ENCODE measurements around the gene ETS1. TPM values are rescaled to one million over a fixed set of nuclear protein-coding genes. Genes with fewer than 3 reads are reported as not detected.

The ETS1 gene
- total RNA-seq, 1 donor from 2014 or later: 0.54 TPM

GRCh38 chr11:128462189-128462588 lies 125.2 kb downstream of the ETS1 start:
- Histone ChIP-seq H3K36me3 (no peaks in the 10 kb centered on the region), H3K9me3 (ENCODE audit: low read depth) (no peaks in the 10 kb centered on the region), H4K20me1 (ENCODE audit: low read depth) (no peaks in the 10 kb centered on the region), H3K4me2 (no peak overlapping the region), H3F3A (ENCODE audit: low read depth) (no peaks in the 10 kb centered on the region), H3K4me3 (no peak overlapping the region), H2AFZ (replicated peaks) (no peak overlapping the region), H3K4me1 (peaks cover 9% of the 10 kb centered on the region), H3K9ac (no peak overlapping the region), H3K27ac (no peak overlapping the region), H3K27me3 (no peaks in the 10 kb centered on the region), H3K79me2 (ENCODE audit: low read depth) (no peaks in the 10 kb centered on the region)
- no peak overlapping the region for H3K27ac Mint-ChIP-seq
- TF ChIP-seq EZH2phosphoT487 (IDR thresholded peaks at IDR 0.05) (no peak), EZH2 (IDR thresholded peaks at IDR 0.05) (no peak), CTCF (IDR thresholded peaks at IDR 0.05) (no peak)
- no peak overlapping the region for H3K4me3 Mint-ChIP-seq
- no peak for DNase-seq (ENCODE audit: low spot score)
- H3K9me3 Mint-ChIP-seq: no peaks in the 10 kb centered on the region
- H3K36me3 Mint-ChIP-seq: peaks cover 4% of the 10 kb centered on the region
- H3K27me3 Mint-ChIP-seq (ENCODE audit: insufficient read depth, low read depth): no peaks in the 10 kb centered on the region
- H3K4me1 Mint-ChIP-seq: peaks cover 10% of the 10 kb centered on the region

DNA sequence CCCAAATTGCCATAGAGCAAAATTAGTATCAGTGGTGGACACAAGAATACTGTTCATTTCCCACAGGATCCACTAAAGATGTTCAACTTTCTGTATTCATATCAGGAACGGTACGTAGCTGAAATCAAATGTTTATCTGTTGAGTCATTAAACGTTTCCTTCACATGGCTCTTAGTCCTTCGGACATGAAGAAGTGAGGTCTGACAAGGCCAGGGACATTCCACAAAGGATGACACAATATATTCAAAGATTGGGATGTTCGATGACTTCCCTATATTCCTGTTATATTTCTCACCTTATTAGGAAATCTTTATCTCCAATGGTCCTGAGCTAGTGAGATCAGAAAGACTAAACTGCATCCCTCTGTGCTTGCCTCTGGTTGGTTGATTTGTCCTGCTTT lies 129.0 kb downstream of the ETS1 start:
- peaks cover 5% of the 10 kb centered on the region for H3K4me1 Mint-ChIP-seq
- H3K36me3 Mint-ChIP-seq: no peaks in the 10 kb centered on the region
- TF ChIP-seq EZH2phosphoT487 (IDR thresholded peaks at IDR 0.05): no peak
- TF ChIP-seq CTCF (IDR thresholded peaks at IDR 0.05): no peak
- no peak for TF ChIP-seq EZH2 (IDR thresholded peaks at IDR 0.05)
- Histone ChIP-seq H3F3A (ENCODE audit: low read depth) (no peaks in the 10 kb centered on the region), H3K4me1 (peaks cover 8% of the 10 kb centered on the region), H3K9me3 (ENCODE audit: low read depth) (no peaks in the 10 kb centered on the region), H3K36me3 (no peaks in the 10 kb centered on the region), H3K4me3 (no peak overlapping the region), H3K9ac (no peak overlapping the region), H4K20me1 (ENCODE audit: low read depth) (no peaks in the 10 kb centered on the region), H2AFZ (replicated peaks) (no peak overlapping the region), H3K27me3 (no peaks in the 10 kb centered on the region), H3K27ac (no peak overlapping the region), H3K4me2 (no peak overlapping the region), H3K79me2 (ENCODE audit: low read depth) (no peaks in the 10 kb centered on the region)
- no peak for DNase-seq (ENCODE audit: low spot score)
- no peak overlapping the region for H3K27ac Mint-ChIP-seq
- H3K9me3 Mint-ChIP-seq: no peaks in the 10 kb centered on the region
- H3K4me3 Mint-ChIP-seq: no peak overlapping the region
- H3K27me3 Mint-ChIP-seq (ENCODE audit: insufficient read depth, low read depth): no peaks in the 10 kb centered on the region

- H3K4me1 ChIP-seq: peaks cover 4% of the 10 kb centered on the region
- no peaks in the 10 kb centered on the region for H3K9me3 Mint-ChIP-seq
- no peaks in the 10 kb centered on the region for H3K9me3 ChIP-seq (ENCODE audit: low read depth)
- no peaks in the 10 kb centered on the region for H3K36me3 ChIP-seq
- H3K4me3 Mint-ChIP-seq: no peak overlapping the region
- H3K27ac ChIP-seq: no peak overlapping the region
- peaks cover under 1% of the 10 kb centered on the region for H3K4me1 Mint-ChIP-seq
- no peaks in the 10 kb centered on the region for H4K20me1 ChIP-seq (ENCODE audit: low read depth)
- H3K36me3 Mint-ChIP-seq: no peaks in the 10 kb centered on the region
- no peak overlapping the region for H3K27ac Mint-ChIP-seq
- H3K4me3 ChIP-seq: no peak overlapping the region
- DNase-seq (ENCODE audit: low spot score): no peak
- no peaks in the 10 kb centered on the region for H3F3A ChIP-seq (ENCODE audit: low read depth)
- TF ChIP-seq EZH2 (IDR thresholded peaks at IDR 0.05) (no peak), EZH2phosphoT487 (IDR thresholded peaks at IDR 0.05) (no peak), CTCF (IDR thresholded peaks at IDR 0.05) (no peak)
- H3K9ac ChIP-seq: no peak overlapping the region
- no peak overlapping the region for H2AFZ ChIP-seq (replicated peaks)
- H3K79me2 ChIP-seq (ENCODE audit: low read depth): no peaks in the 10 kb centered on the region
- H3K27me3 ChIP-seq: no peaks in the 10 kb centered on the region
- no peaks in the 10 kb centered on the region for H3K27me3 Mint-ChIP-seq (ENCODE audit: insufficient read depth, low read depth)
- no peak overlapping the region for H3K4me2 ChIP-seq
Observed at GRCh38 chr11:128457874-128458273, 129.5 kb downstream of the ETS1 start.
